Body of pancreas (tissue), 4 donors: ENCODE measurements around the gene RFK.
"Not testable (repeated sequence)": the region's sequence is repeated elsewhere in the genome, so short reads cannot be mapped to it uniquely, and the experiment has no call there.

Source experiments
- CTCF ChIP-seq, 7 experiments: fragments of 450-650 bp in 4 of 7; fragments of 200-600 bp in 3 of 7; sonication (generic) in 3 of 7; IDR thresholded peaks; one replicate each; pipeline ENCODE4 v1.5.1; 2016 to 2019; ENCODE audit warnings: antibody characterized with exemption in 7 of 7
- POLR2A ChIP-seq, 3 donors: fragments of 450-650 bp; IDR thresholded peaks; one replicate each; pipeline ENCODE4 v1.6.1; 2016; ENCODE audit warnings: antibody characterized with exemption in 3 of 3, mild to moderate bottlenecking in 2 of 3

- TF ChIP-seq CTCF, POLR2A (IDR thresholded peaks at IDR 0.05): not testable (repeated sequence)
These were observed 31.7 kb downstream of the RFK start for GRCh38 chr9:76362332-76363031.
